GM23248 (cell line): ENCODE results near the gene C4orf36. TPM values are rescaled to one million over a fixed set of nuclear protein-coding genes. Genes with fewer than 3 reads are reported as not detected.

Experiments
- DNase-seq: peaks from one replicate; pipeline ENCODE4 v3.0.0-alpha.2; 2015
- H2AFZ ChIP-seq: fragments of 200-600 bp; sonication (generic); 2 replicates; pipeline ENCODE4 v1.6.1; 2016; ENCODE audit warnings: antibody characterized with exemption
- H3F3A ChIP-seq: fragments of 200-600 bp; sonication (generic); 2 replicates; pipeline ENCODE4 v1.6.1; 2016; ENCODE audit warnings: mild to moderate bottlenecking, antibody characterized with exemption, mixed run types; ENCODE audit not compliant: insufficient read depth
- H3K27ac ChIP-seq: fragments of 200-600 bp; sonication (generic); 2 replicates; pipeline ENCODE4 v1.5.1; 2016; ENCODE audit warnings: mild to moderate bottlenecking
- H3K27me3 ChIP-seq: fragments of 200-600 bp; sonication (generic); replicated peaks from 2 replicates; pipeline ENCODE4 v1.6.1; 2016; ENCODE audit warnings: mild to moderate bottlenecking; ENCODE audit not compliant: insufficient read depth
- H3K36me3 ChIP-seq: fragments of 200-600 bp; sonication (generic); 2 replicates; pipeline ENCODE4 v1.6.1; 2016; ENCODE audit warnings: low read depth, mild to moderate bottlenecking
- H3K4me1 ChIP-seq: fragments of 200-600 bp; sonication (generic); 2 replicates; pipeline ENCODE4 v1.6.1; 2016; ENCODE audit warnings: mild to moderate bottlenecking; ENCODE audit not compliant: insufficient read depth
- H3K4me2 ChIP-seq: fragments of 200-600 bp; sonication (generic); one replicate; pipeline ENCODE4 v1.6.1; 2016; ENCODE audit warnings: mild to moderate bottlenecking; ENCODE audit not compliant: unreplicated experiment
- H3K4me3 ChIP-seq: fragments of 200-600 bp; sonication (generic); 2 replicates; pipeline ENCODE4 v1.5.1; 2016; ENCODE audit warnings: mild to moderate bottlenecking
- H3K79me2 ChIP-seq: fragments of 200-600 bp; sonication (generic); 2 replicates; pipeline ENCODE4 v1.6.1; 2016; ENCODE audit warnings: mild to moderate bottlenecking; ENCODE audit not compliant: insufficient read depth
- H3K9ac ChIP-seq: fragments of 200-600 bp; sonication (generic); 2 replicates; pipeline ENCODE4 v1.6.1; 2016; ENCODE audit warnings: mild to moderate bottlenecking
- H3K9me2 ChIP-seq: fragments of 200-600 bp; sonication (generic); 2 replicates; pipeline ENCODE4 v1.6.1; 2016; ENCODE audit warnings: mixed run types, mild to moderate bottlenecking, moderate library complexity; ENCODE audit not compliant: insufficient read depth
- H3K9me3 ChIP-seq: fragments of 200-600 bp; sonication (generic); one replicate; pipeline ENCODE4 v1.6.1; 2017; ENCODE audit warnings: low read depth
- H4K20me1 ChIP-seq: fragments of 200-600 bp; sonication (generic); 2 replicates; pipeline ENCODE4 v1.6.0; 2016; ENCODE audit not compliant: insufficient read depth
- EZH2 ChIP-seq: fragments of 200-600 bp; sonication (generic); IDR thresholded peaks from 2 replicates; pipeline ENCODE4 v1.6.1; 2018; ENCODE audit warnings: antibody characterized with exemption, mild to moderate bottlenecking; ENCODE audit not compliant: insufficient read depth, poor library complexity, severe bottlenecking
- EZH2phosphoT487 ChIP-seq: fragments of 200-600 bp; sonication (generic); IDR thresholded peaks from 2 replicates; pipeline ENCODE4 v1.6.1; 2018; ENCODE audit warnings: antibody characterized with exemption, moderate library complexity, mild to moderate bottlenecking, low read depth; ENCODE audit not compliant: insufficient read depth
- WGBS, 2 experiments: methylation state at CpG; one replicate each; pipeline ENCODE4 v1.1.6; 2015 to 2017; ENCODE audit warnings: low lambda C conversion rate in 2 of 2, low coverage in 1 of 2; ENCODE audit errors: missing lambda C conversion rate in 2 of 2; 5-methylcytosine and 5-hydroxymethylcytosine counted together
- in situ Hi-C: fragments of 300-500 bp; cut with MboI; formaldehyde crosslinking; loops from 2 replicates; pipeline ENCODE4 v1.15.0; 2020
- polyA plus RNA-seq: library from polyadenylated mRNA; unstranded; fragments of >200 nt; fragmentation: Nextera tagmentation; extraction: Ambion mirVana; gene quantifications from 2 replicates; pipeline ENCODE4 v1.2.1, GENCODE V29; 2016
- total RNA-seq: library from RNA; depleted of rRNA; stranded (reverse); fragments of >200 nt; shearing (Covaris generic); gene quantifications from 2 replicates; pipeline ENCODE4 v1.2.3, GENCODE V29; 2014

The C4orf36 gene
- total and polyA plus RNA-seq, 2 experiments from 2014 or later = 0.65 TPM; not detected in 1

- peak; percentile 43 for DNase-seq
- no peak for TF ChIP-seq EZH2
- in situ Hi-C loops = no loop called here
- H4K20me1 ChIP-seq = no peaks in the 10 kb centered on the region
- no peaks in the 10 kb centered on the region for H3K9me2 ChIP-seq
- H3F3A ChIP-seq = peaks cover 14% of the 10 kb centered on the region
- peak overlapping the region; percentile 94 for H2AFZ ChIP-seq
- H3K4me3 ChIP-seq = peak overlapping the region; percentile 88
- H3K79me2 ChIP-seq = no peaks in the 10 kb centered on the region
- 12% methylated on average over 13 of the region's 13 CpGs for WGBS, 2 experiments
- peak overlapping the region; percentile 91 for H3K4me2 ChIP-seq
- peak overlapping the region; percentile 81 for H3K9ac ChIP-seq
- H3K9me3 ChIP-seq = no peaks in the 10 kb centered on the region
- H3K4me1 ChIP-seq = peaks cover 7% of the 10 kb centered on the region; the same call in 1 of the 2 replicates
- no peak overlapping the region for H3K27ac ChIP-seq
- no peaks in the 10 kb centered on the region for H3K27me3 ChIP-seq
- H3K36me3 ChIP-seq = no peaks in the 10 kb centered on the region
Measured at GRCh38 chr4:86892636-86892960, 376 bp upstream of the C4orf36 start.

GRCh38 chr4:86890790-86891189 lies 1.4 kb downstream of the C4orf36 start:
- Histone ChIP-seq H3K27me3 (no peaks in the 10 kb centered on the region), H3K36me3 (no peaks in the 10 kb centered on the region), H2AFZ (no peak overlapping the region), H3K27ac (no peak overlapping the region), H3K9me2 (no peaks in the 10 kb centered on the region), H4K20me1 (no peaks in the 10 kb centered on the region), H3K9me3 (no peaks in the 10 kb centered on the region), H3K4me2 (no peak overlapping the region), H3K4me1 (peaks cover 7% of the 10 kb centered on the region; the same call in 1 of the 2 replicates), H3K4me3 (no peak overlapping the region), H3F3A (peaks cover 7% of the 10 kb centered on the region), H3K79me2 (no peaks in the 10 kb centered on the region), H3K9ac (no peak overlapping the region)
- 66 to 68% methylated on average over 7 of the region's 7 CpGs for WGBS, 2 experiments
- no peak for DNase-seq
- in situ Hi-C loops = no loop called here
- no peak for TF ChIP-seq EZH2phosphoT487
- TF ChIP-seq EZH2 = no peak

GRCh38 chr4:86879641-86880040 lies 12.6 kb downstream of the C4orf36 start:
- Histone ChIP-seq H3K4me1 (no peaks in the 10 kb centered on the region), H3K79me2 (no peaks in the 10 kb centered on the region), H3K4me2 (no peak overlapping the region), H3K9ac (no peak overlapping the region), H3K27ac (no peak overlapping the region), H2AFZ (no peak overlapping the region), H3K36me3 (no peaks in the 10 kb centered on the region), H3K9me3 (peaks cover 7% of the 10 kb centered on the region), H3K4me3 (no peak overlapping the region), H3K27me3 (no peaks in the 10 kb centered on the region), H3F3A (no peaks in the 10 kb centered on the region), H3K9me2 (no peaks in the 10 kb centered on the region), H4K20me1 (no peaks in the 10 kb centered on the region)
- in situ Hi-C loops = no loop called here
- 24 to 25% methylated on average over 1 of the region's 1 CpG for WGBS, 2 experiments
- TF ChIP-seq EZH2 (no peak), EZH2phosphoT487 (no peak)
- no peak for DNase-seq

GRCh38 chr4:86878640-86879039 lies 13.6 kb downstream of the C4orf36 start:
- H3F3A ChIP-seq = no peaks in the 10 kb centered on the region
- no peaks in the 10 kb centered on the region for H4K20me1 ChIP-seq
- H3K27me3 ChIP-seq = no peaks in the 10 kb centered on the region
- peaks cover 7% of the 10 kb centered on the region for H3K9me3 ChIP-seq
- H3K4me3 ChIP-seq = no peak overlapping the region
- in situ Hi-C loops = no loop called here
- H3K36me3 ChIP-seq = no peaks in the 10 kb centered on the region
- H2AFZ ChIP-seq = no peak overlapping the region
- H3K27ac ChIP-seq = no peak overlapping the region
- WGBS, 2 experiments = 59 to 71% methylated on average over 2 of the region's 2 CpGs
- TF ChIP-seq EZH2 (no peak), EZH2phosphoT487 (no peak)
- no peaks in the 10 kb centered on the region for H3K9me2 ChIP-seq
- H3K9ac ChIP-seq = no peak overlapping the region
- DNase-seq = no peak
- no peak overlapping the region for H3K4me2 ChIP-seq
- no peaks in the 10 kb centered on the region for H3K79me2 ChIP-seq
- no peaks in the 10 kb centered on the region for H3K4me1 ChIP-seq
